Nephron (organoid): ENCODE data around the gene RUFY4.

Experiments used
- H3K27ac Mint-ChIP-seq, 3 experiments: 2 replicates each; pipeline ENCODE4 v1.8.0; 2020; ENCODE audit warnings: mixed read lengths in 3 of 3, mild to moderate bottlenecking in 2 of 3, moderate library complexity in 1 of 3
- H3K27me3 Mint-ChIP-seq: 2 replicates; pipeline ENCODE4 v1.8.0; 2021; ENCODE audit warnings: low read depth, mild to moderate bottlenecking, moderate library complexity, mixed read lengths
- H3K36me3 Mint-ChIP-seq: 2 replicates; pipeline ENCODE4 v1.8.0; 2020; ENCODE audit warnings: low read depth, mixed read lengths
- H3K4me1 Mint-ChIP-seq: 2 replicates; pipeline ENCODE4 v1.8.0; 2020; ENCODE audit warnings: mixed read lengths
- H3K4me3 Mint-ChIP-seq, 3 experiments: 2 replicates each; pipeline ENCODE4 v1.8.0; 2020; ENCODE audit warnings: mild to moderate bottlenecking in 3 of 3, mixed read lengths in 3 of 3, moderate library complexity in 2 of 3
- H3K9me3 Mint-ChIP-seq: 2 replicates; pipeline ENCODE4 v1.8.0; 2020; ENCODE audit warnings: mixed read lengths
- TF ChIP-seq, protein P1 (sequence below), 3 experiments: fragments of 200-600 bp; sonication (generic); IDR thresholded peaks; one replicate each; pipeline ENCODE4 v1.5.0; 2021; ENCODE audit warnings: antibody characterized with exemption in 3 of 3; ENCODE audit not compliant: unreplicated experiment in 3 of 3

RUFY4 gene

DNA sequence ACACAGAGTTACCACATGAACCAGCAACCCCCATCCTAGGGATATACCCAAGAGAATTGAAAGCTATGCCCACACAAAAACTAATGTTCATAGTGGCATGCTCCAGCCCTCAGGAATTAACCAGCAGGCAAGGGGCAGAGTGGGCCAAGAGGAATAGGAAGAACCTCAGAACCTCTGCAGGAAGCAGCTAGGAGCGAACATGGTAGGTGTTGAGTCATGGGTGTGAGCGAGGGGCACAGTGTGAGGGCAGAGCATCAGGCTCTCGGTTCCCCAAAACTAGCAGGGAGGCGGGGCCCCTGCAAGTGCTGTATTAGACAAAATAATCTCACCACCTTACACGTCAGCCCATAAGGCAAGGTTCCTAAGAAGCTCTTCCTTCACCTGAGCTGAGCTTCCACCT lies 5.6 kb upstream of the RUFY4 start:
- Mint-ChIP-seq H3K4me1 (peaks cover under 1% of the 10 kb centered on the region), H3K36me3 (no peaks in the 10 kb centered on the region), H3K9me3 (no peaks in the 10 kb centered on the region), H3K27ac (no peak overlapping the region), H3K4me3 (no peak overlapping the region), H3K27me3 (peaks cover 31% of the 10 kb centered on the region)
- TF ChIP-seq, protein P1, sequence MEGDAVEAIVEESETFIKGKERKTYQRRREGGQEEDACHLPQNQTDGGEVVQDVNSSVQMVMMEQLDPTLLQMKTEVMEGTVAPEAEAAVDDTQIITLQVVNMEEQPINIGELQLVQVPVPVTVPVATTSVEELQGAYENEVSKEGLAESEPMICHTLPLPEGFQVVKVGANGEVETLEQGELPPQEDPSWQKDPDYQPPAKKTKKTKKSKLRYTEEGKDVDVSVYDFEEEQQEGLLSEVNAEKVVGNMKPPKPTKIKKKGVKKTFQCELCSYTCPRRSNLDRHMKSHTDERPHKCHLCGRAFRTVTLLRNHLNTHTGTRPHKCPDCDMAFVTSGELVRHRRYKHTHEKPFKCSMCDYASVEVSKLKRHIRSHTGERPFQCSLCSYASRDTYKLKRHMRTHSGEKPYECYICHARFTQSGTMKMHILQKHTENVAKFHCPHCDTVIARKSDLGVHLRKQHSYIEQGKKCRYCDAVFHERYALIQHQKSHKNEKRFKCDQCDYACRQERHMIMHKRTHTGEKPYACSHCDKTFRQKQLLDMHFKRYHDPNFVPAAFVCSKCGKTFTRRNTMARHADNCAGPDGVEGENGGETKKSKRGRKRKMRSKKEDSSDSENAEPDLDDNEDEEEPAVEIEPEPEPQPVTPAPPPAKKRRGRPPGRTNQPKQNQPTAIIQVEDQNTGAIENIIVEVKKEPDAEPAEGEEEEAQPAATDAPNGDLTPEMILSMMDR (IDR thresholded peaks at IDR 0.05; ENCODE audit: unreplicated experiment in 3 of 3), result no peak

DNA sequence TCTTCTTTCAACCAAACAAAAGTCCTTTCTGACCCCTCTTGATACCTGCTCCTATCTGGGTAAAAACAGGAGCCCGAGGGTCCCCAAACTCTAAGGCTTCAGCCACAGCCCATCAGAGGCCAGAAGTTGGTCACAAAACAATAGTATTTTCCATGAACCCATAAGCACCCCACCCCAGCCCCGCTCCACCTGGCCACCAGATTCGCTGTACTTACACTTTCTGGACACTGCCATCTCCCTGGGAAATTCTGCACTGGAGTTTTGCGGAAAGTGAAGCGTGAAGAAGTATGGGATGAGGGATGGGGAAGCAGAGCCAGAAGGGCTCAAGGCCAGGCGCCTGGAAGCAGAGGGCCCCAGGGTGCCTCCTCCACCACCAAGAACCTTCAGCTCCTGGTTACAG lies 5.2 kb upstream of the RUFY4 start:
- TF ChIP-seq, protein P1 (IDR thresholded peaks at IDR 0.05; ENCODE audit: unreplicated experiment in 3 of 3), result no peak
- Mint-ChIP-seq H3K4me3 (no peak overlapping the region), H3K27ac (no peak overlapping the region), H3K9me3 (no peaks in the 10 kb centered on the region), H3K27me3 (peaks cover 31% of the 10 kb centered on the region), H3K4me1 (peaks cover 5% of the 10 kb centered on the region), H3K36me3 (no peaks in the 10 kb centered on the region)

DNA sequence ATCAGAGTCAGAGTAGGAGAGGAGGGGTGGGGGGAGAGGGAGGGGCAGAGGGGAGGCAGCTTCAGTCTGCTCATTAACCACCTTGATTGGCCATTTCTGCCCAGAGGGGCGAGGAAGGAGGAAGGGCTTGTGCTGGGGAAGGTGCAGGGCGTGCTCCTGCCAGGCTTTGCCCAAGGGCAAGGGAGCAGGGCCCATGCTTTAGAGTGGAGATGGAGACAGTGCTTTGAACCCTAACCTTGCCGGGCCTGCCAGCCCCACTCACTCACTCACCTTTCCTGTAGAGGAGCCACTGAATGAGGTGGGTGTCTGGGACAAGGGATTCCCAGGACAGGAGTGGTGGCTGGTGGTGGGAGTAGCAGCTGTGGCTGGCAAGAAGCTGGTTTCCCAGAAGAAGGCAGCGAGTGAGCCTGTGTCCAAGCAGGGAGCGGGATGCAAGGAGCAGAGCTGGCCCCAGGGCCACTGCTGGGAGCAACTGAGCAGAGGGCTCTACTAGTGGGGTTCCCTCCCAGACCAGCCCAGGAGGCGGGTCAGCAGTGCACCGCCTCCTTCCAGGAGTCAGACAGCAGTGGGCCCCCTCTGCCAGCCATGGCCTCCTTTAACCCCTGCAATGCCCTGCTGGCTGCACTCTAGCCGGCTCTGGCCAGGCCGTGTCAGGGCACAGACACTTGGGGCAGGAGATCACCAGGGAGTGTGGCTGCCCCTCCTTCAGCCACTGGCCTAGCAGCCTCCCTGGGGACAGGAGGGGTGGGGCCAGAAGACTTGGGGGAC lies 3.6 kb upstream of the RUFY4 start:
- no peak overlapping the region for H3K4me3 Mint-ChIP-seq
- no peaks in the 10 kb centered on the region for H3K9me3 Mint-ChIP-seq

DNA sequence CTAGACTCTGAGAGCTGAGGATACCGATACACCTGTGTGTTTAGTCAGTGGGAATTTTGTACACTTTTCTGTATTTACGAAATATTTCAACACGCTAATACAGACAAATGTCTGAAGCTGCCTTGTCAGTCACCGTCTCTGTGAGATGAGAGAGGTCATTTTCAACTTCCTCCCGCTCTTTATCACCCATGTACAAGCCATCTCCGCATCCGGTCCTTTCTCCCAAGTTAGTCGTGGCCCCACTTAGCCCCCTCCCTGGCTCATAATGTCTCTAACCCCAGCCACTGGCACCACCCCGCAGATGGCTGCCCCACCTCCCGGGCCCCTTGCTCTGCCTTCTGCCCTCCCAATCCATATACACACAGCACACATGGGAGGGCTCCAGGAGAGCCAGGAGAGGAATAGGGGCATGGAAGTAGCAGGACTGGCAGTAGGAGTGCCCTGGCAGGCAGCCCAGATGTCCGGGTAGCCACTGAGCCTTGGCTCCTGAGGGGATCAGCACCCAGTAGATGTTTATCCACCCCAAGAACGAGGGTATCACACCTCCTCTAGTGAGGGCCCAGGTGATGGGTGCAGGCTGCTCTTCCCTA lies 2.0 kb upstream of the RUFY4 start:
- no peak overlapping the region for H3K4me3 Mint-ChIP-seq

More for the DNA sequence above, 3.6 kb upstream of the RUFY4 start:
- Mint-ChIP-seq H3K27me3 (peaks cover 30% of the 10 kb centered on the region), H3K4me1 (peaks cover 5% of the 10 kb centered on the region), H3K36me3 (no peaks in the 10 kb centered on the region), H3K27ac (no peak overlapping the region)
- TF ChIP-seq, protein P1 (IDR thresholded peaks at IDR 0.05; ENCODE audit: unreplicated experiment in 3 of 3), result no peak

DNA sequence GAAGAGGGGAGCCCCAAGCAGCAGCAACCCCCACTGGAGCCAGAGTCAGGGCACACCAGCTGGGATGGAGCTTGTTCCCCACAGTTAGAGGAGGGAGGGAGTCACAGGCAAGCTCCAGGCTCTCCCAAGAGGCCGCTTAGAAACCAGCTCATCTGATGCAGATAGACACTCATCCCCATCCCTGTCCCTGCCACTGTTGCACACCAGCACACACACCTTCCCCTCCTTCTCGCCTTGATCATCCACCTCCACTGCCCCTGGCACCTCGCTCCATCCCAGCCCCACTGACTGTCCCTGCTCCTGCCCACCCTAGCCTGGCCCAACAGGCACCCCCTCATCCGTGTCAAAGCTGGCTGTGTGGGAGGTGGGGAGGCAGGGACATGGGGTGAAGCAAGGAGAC lies 1.5 kb upstream of the RUFY4 start:
- Mint-ChIP-seq H3K27me3 (peaks cover 43% of the 10 kb centered on the region), H3K36me3 (no peaks in the 10 kb centered on the region), H3K4me1 (peaks cover 5% of the 10 kb centered on the region), H3K4me3 (no peak overlapping the region), H3K27ac (no peak overlapping the region), H3K9me3 (no peaks in the 10 kb centered on the region)
- TF ChIP-seq, protein P1 (IDR thresholded peaks at IDR 0.05; ENCODE audit: unreplicated experiment in 3 of 3), result no peak

More for the DNA sequence above, 2.0 kb upstream of the RUFY4 start:
- no peaks in the 10 kb centered on the region for H3K36me3 Mint-ChIP-seq
- H3K27me3 Mint-ChIP-seq, result peaks cover 39% of the 10 kb centered on the region
- peaks cover 5% of the 10 kb centered on the region for H3K4me1 Mint-ChIP-seq
- TF ChIP-seq, protein P1 (IDR thresholded peaks at IDR 0.05; ENCODE audit: unreplicated experiment in 3 of 3), result no peak
- H3K27ac Mint-ChIP-seq, result no peak overlapping the region
- no peaks in the 10 kb centered on the region for H3K9me3 Mint-ChIP-seq
